Tibial nerve (tissue), 4 donors: ENCODE data around the gene GTPBP4. TPM values are rescaled to one million over a fixed set of nuclear protein-coding genes. Genes with fewer than 3 reads are reported as not detected.

Experiments used
- DNase-seq, 2 donors: peaks; one replicate each; pipeline ENCODE4 v3.0.0-alpha.2; 2019; ENCODE audit warnings: low spot score in 2 of 2
- H3K27ac ChIP-seq, 4 donors: fragments of 200-600 bp; sonication (generic) in 3 of 4; one replicate each; pipeline ENCODE4 v1.5.1; 2017 to 2019; ENCODE audit warnings: mild to moderate bottlenecking in 1 of 4
- H3K27me3 ChIP-seq, 2 donors: fragments of 200-600 bp; sonication (generic) in 1 of 2; one replicate each; pipeline versions ENCODE4 v1.5.1 to v1.6.0; 2017 to 2019
- H3K36me3 ChIP-seq, 3 donors: fragments of 200-600 bp; sonication (generic); one replicate each; pipeline ENCODE4 v1.5.1; 2018 to 2019
- H3K4me1 ChIP-seq, 4 donors: fragments of 200-600 bp; sonication (generic) in 3 of 4; one replicate each; pipeline ENCODE4 v1.5.1; 2017 to 2019
- H3K4me3 ChIP-seq, 4 donors: fragments of 200-600 bp; sonication (generic) in 3 of 4; one replicate each; pipeline ENCODE4 v1.5.1; 2017 to 2019; ENCODE audit warnings: mild to moderate bottlenecking in 1 of 4, moderate library complexity in 1 of 4
- H3K9me3 ChIP-seq, 4 donors: fragments of 200-600 bp; sonication (generic) in 3 of 4; one replicate each; pipeline ENCODE4 v1.5.1; 2017 to 2019
- EP300 ChIP-seq, 2 donors: sonication (generic); formaldehyde crosslinking; IDR thresholded peaks; one replicate each; pipeline ENCODE4 v1.6.1; 2017; ENCODE audit warnings: antibody characterized with exemption in 2 of 2, mild to moderate bottlenecking in 1 of 2
- POLR2A ChIP-seq, 2 donors: fragments of 450-650 bp; IDR thresholded peaks; one replicate each; pipeline ENCODE4 v1.6.1; 2017; ENCODE audit warnings: antibody characterized with exemption in 2 of 2, mild to moderate bottlenecking in 2 of 2, moderate library complexity in 2 of 2
- WGBS, 2 donors: methylation state at CpG; one replicate each; pipeline ENCODE4 v1.1.5; 2018; 5-methylcytosine and 5-hydroxymethylcytosine counted together
- total RNA-seq, 4 donors: library from RNA; depleted of rRNA; stranded (reverse); fragments of >200 nt; gene quantifications; one replicate each; pipeline ENCODE4 v1.1.0, GENCODE V29; 2016
- TF ChIP-seq, protein P1 (sequence below), 5 experiments: fragments of 200-600 bp in 3 of 5; fragments of 450-650 bp in 2 of 5; sonication (generic) in 3 of 5; IDR thresholded peaks; one replicate each; pipeline ENCODE4 v1.5.1; 2016 to 2019; ENCODE audit warnings: antibody characterized with exemption in 5 of 5, mild to moderate bottlenecking in 3 of 5, moderate library complexity in 2 of 5

GTPBP4 gene
- total RNA-seq, 4 donors from 2014 or later = 19.0 to 45.0 (median 33.9) TPM

DNA sequence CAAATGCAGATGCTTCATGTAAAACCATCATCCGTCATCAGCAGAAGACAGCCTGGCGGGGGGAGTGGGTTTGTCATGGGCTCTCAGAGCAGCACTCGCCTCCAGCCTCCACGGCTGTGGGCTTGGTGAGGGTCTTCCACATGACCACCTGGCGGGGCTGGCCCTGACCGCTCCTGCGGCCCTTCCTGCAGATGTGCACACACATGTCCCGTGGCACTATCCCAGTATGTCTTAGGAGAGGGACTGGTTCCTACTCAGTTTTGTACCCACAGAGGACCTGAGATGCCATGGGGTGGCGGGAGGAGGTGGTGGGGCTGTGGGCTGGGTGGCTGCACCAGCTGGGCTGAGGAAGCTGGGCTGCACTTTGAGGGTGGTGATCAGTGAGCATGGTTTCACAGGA, 32.7 kb downstream of the GTPBP4 start:
- Histone ChIP-seq H3K4me3 (no peak overlapping the region), H3K27ac (no peak overlapping the region)

DNA sequence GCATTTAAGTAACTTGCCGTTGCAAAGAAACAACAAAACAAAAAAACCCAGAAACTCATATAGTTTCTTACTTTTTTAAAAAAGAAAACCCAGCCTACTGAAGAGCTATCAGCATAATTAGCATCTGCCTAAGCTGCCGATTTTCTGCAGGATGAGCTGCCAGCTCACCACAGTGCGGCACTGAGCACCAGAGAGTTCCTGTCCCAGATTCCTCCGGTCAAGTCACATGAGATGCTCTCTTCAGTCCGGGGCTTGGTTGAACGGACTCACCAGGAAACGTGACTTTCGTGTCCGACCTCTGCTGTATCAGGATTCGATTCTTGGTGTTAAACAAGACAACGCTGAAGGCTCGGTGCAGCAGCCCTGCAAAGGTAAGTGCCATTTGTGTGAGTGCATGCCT, 34.2 kb downstream of the GTPBP4 start:
- no peak for DNase-seq
- no peak overlapping the region for H3K4me3 ChIP-seq
- no peak overlapping the region for H3K27ac ChIP-seq
- H3K9me3 ChIP-seq = no peaks in the 10 kb centered on the region
- H3K27me3 ChIP-seq = no peaks in the 10 kb centered on the region
- H3K36me3 ChIP-seq = peaks cover 0 to 33% (median 0%) of the 10 kb centered on the region in 3 donors
- 85 to 88% methylated on average over 12 of the region's 12 CpGs for WGBS, 2 donors
- TF ChIP-seq EP300 (IDR thresholded peaks at IDR 0.05) = no peak
- TF ChIP-seq, protein P1, sequence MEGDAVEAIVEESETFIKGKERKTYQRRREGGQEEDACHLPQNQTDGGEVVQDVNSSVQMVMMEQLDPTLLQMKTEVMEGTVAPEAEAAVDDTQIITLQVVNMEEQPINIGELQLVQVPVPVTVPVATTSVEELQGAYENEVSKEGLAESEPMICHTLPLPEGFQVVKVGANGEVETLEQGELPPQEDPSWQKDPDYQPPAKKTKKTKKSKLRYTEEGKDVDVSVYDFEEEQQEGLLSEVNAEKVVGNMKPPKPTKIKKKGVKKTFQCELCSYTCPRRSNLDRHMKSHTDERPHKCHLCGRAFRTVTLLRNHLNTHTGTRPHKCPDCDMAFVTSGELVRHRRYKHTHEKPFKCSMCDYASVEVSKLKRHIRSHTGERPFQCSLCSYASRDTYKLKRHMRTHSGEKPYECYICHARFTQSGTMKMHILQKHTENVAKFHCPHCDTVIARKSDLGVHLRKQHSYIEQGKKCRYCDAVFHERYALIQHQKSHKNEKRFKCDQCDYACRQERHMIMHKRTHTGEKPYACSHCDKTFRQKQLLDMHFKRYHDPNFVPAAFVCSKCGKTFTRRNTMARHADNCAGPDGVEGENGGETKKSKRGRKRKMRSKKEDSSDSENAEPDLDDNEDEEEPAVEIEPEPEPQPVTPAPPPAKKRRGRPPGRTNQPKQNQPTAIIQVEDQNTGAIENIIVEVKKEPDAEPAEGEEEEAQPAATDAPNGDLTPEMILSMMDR (IDR thresholded peaks at IDR 0.05) = no peak
- TF ChIP-seq POLR2A (IDR thresholded peaks at IDR 0.05) = no peak
- no peaks in the 10 kb centered on the region for H3K4me1 ChIP-seq

More for the DNA sequence above, 32.7 kb downstream of the GTPBP4 start:
- Histone ChIP-seq H3K9me3 (no peaks in the 10 kb centered on the region), H3K4me1 (no peaks in the 10 kb centered on the region), H3K27me3 (no peaks in the 10 kb centered on the region), H3K36me3 (peaks cover 0 to 47% (median 14%) of the 10 kb centered on the region in 3 donors)
- no peak for TF ChIP-seq POLR2A (IDR thresholded peaks at IDR 0.05)
- TF ChIP-seq, protein P1 (IDR thresholded peaks at IDR 0.05) = no peak
- DNase-seq = no peak
- WGBS, 2 donors = 88 to 95% methylated on average over 8 to 9 of the region's 9 CpGs

DNA sequence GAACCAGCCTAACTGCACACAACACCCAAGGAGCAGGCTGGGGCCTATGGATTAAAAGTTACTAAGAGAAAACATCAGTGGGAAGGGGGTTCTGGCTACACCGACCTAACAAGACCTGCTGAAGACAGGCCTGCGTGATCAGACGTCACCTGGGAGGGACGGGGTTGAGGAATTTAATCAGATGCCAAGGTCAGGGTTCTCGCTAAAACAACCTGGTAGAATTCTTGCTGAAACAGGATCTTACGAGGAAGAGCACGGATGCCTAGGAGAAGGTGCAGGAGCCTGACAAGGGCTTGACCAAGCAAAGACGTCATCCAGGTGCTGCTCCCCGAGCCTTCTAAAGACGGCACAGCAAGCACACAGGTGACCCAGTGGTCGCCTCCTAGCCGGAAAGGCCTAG, 35.9 kb downstream of the GTPBP4 start:
- peaks cover 0 to 16% (median 0%) of the 10 kb centered on the region in 3 donors for H3K36me3 ChIP-seq
- TF ChIP-seq, protein P1 (IDR thresholded peaks at IDR 0.05) = no peak
- no peak for TF ChIP-seq EP300 (IDR thresholded peaks at IDR 0.05)
- TF ChIP-seq POLR2A (IDR thresholded peaks at IDR 0.05) = no peak
- DNase-seq = no peak
- no peaks in the 10 kb centered on the region for H3K27me3 ChIP-seq
- H3K4me3 ChIP-seq = no peak overlapping the region
- no peak overlapping the region for H3K27ac ChIP-seq
- no peaks in the 10 kb centered on the region for H3K4me1 ChIP-seq
- H3K9me3 ChIP-seq = no peaks in the 10 kb centered on the region
- 84 to 94% methylated on average over 11 to 12 of the region's 12 CpGs for WGBS, 2 donors

DNA sequence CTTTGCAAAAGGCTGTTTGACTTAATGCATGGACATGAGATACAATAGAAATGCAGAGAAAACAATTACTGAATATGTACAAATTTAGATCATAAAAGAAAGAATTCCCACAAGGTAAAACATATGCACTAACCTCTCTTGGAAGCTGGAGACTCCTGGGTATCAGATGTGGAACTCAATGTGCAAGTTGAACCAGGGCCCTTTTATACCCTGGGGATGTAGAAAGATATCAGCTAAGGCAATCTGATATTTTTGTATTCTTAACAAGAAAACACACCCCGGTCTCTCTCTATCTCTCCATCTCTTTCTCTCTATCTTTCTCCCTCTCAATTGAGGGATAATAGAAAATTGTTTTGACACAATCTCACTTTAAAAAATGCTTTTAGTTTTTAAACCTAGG, 37.4 kb downstream of the GTPBP4 start, which contains the start of gene IDI2:
Gene IDI2, minus strand, starts transcription at position 177 of the 400 bp plus-strand sequence. CDS start 1,136 bp downstream, outside the sequence.
- TF ChIP-seq POLR2A (IDR thresholded peaks at IDR 0.05) = no peak
- TF ChIP-seq, protein P1 (IDR thresholded peaks at IDR 0.05) = no peak
- no peak for TF ChIP-seq EP300 (IDR thresholded peaks at IDR 0.05)
- 76 to 79% methylated on average over 1 of the region's 1 CpG for WGBS, 2 donors
- Histone ChIP-seq H3K36me3 (no peaks in the 10 kb centered on the region), H3K27me3 (no peaks in the 10 kb centered on the region), H3K4me3 (no peak within 1 kb of the TSS), H3K9me3 (no peaks in the 10 kb centered on the region), H3K27ac (no peak within 1 kb of the TSS), H3K4me1 (no peaks in the 10 kb centered on the region)
- no peak for DNase-seq

DNA sequence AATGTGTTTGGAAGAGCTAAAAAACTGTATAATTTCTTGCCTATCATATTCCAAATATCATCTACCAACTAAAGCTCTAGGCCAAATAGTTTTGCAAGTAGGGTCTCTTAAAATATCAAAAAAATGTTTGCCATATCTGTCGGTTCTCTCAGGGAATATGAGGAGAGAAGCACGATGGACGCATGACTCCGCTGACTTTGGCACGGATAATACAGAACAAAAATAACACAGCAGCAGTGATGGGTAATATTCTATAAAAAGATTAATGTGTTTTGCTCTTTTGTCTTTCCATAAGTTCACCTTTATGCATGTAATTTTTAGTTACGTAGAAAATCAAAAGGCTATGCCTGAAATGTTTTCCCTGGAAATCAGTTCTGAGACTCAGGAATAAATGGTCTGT, 38.3 kb downstream of the GTPBP4 start:
- Histone ChIP-seq H3K9me3 (no peaks in the 10 kb centered on the region), H3K36me3 (no peaks in the 10 kb centered on the region), H3K4me3 (no peak overlapping the region), H3K4me1 (no peaks in the 10 kb centered on the region), H3K27me3 (no peaks in the 10 kb centered on the region), H3K27ac (no peak overlapping the region)
- DNase-seq = no peak
- 86 to 92% methylated on average over 6 of the region's 6 CpGs for WGBS, 2 donors
- TF ChIP-seq, protein P1 (IDR thresholded peaks at IDR 0.05) = no peak
- TF ChIP-seq EP300 (IDR thresholded peaks at IDR 0.05) = no peak
- no peak for TF ChIP-seq POLR2A (IDR thresholded peaks at IDR 0.05)
